Body of pancreas (tissue), 4 donors: Measurements from ENCODE around the gene SF3B5. TPM values are rescaled to one million over a fixed set of nuclear protein-coding genes. Genes with fewer than 3 reads are reported as not detected.

Experiments used
- ATAC-seq: fragments of 150-250 bp; one replicate; pipeline ENCODE4 v1.9.1; 2016
- DNase-seq, 4 donors: peaks; one replicate each; pipeline ENCODE4 v3.0.0-alpha.2; 2019
- H3K27ac ChIP-seq, 4 donors: fragments of 200-600 bp; sonication (generic); 1 replicate in 3 of 4; 2 replicates in 1 of 4; pipeline versions ENCODE4 v1.5.1 to v1.6.1; 2016 to 2019; ENCODE audit warnings: mild to moderate bottlenecking in 1 of 4, mixed read lengths in 1 of 4, moderate library complexity in 1 of 4
- H3K27me3 ChIP-seq, 2 donors: fragments of 200-600 bp; sonication (generic); one replicate each; pipeline ENCODE4 v1.6.0; 2016; ENCODE audit warnings: mild to moderate bottlenecking in 1 of 2
- H3K36me3 ChIP-seq, 2 donors: fragments of 200-600 bp; sonication (generic); replicated peaks in 1 of 2; 2 replicates each; pipeline ENCODE4 v1.5.1; 2016; ENCODE audit warnings: low read depth in 2 of 2; ENCODE audit not compliant: insufficient read depth in 1 of 2
- H3K4me1 ChIP-seq: fragments of 200-600 bp; sonication (generic); one replicate; pipeline ENCODE4 v1.6.0; 2016
- H3K4me3 ChIP-seq, 2 donors: fragments of 200-600 bp; sonication (generic); 1 replicate in 1 of 2; 2 replicates in 1 of 2; pipeline ENCODE4 v1.5.1; 2016 to 2019
- H3K9me3 ChIP-seq, 3 donors: fragments of 200-600 bp; sonication (generic); 1 replicate in 2 of 3; 2 replicates in 1 of 3; pipeline ENCODE4 v1.5.1; 2016
- POLR2A ChIP-seq, 3 donors: fragments of 450-650 bp; IDR thresholded peaks; one replicate each; pipeline ENCODE4 v1.6.1; 2016; ENCODE audit warnings: antibody characterized with exemption in 3 of 3, mild to moderate bottlenecking in 2 of 3
- WGBS, 2 donors: methylation state at CpG; one replicate each; pipeline ENCODE4 v1.1.5; 2017; 5-methylcytosine and 5-hydroxymethylcytosine counted together
- intact Hi-C: fragments of 100-400 bp; cut with DNase I; formaldehyde crosslinking; loops from one replicate; pipeline ENCODE4 v1.15.1; 2023
- total RNA-seq, 2 donors: library from RNA; depleted of rRNA; stranded (reverse); fragments of >200 nt; gene quantifications; one replicate each; pipeline ENCODE4 v1.1.0, GENCODE V29; 2016
- TF ChIP-seq, protein P1 (sequence below), 7 experiments: fragments of 450-650 bp in 4 of 7; fragments of 200-600 bp in 3 of 7; sonication (generic) in 3 of 7; IDR thresholded peaks; one replicate each; pipeline ENCODE4 v1.5.1; 2016 to 2019; ENCODE audit warnings: antibody characterized with exemption in 7 of 7

The SF3B5 gene
- total RNA-seq, 2 donors from 2014 or later = 45.7 to 103 TPM

DNA sequence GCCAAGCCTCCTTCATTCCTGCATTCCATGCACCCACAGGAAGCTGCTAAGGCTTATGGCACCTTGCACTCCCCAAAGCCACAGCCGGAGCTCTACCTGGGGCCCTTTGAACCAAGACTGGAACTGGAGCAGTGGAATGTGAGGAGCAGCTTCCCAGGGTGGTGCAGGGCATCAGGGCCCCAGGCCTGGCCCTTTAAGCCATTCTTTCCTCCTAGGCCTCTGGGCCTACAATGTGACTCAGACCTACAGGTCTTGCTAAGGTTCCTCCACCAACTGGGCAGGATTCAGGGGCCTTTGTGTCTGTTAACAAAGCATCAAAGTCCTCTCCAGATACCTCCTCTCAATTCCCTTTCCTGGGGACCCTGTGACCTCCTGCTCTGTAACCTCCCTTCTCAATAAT, 36.2 kb downstream of the SF3B5 start:
- Histone ChIP-seq H3K27ac (no peak overlapping the region), H3K4me3 (no peak overlapping the region), H3K27me3 (no peaks in the 10 kb centered on the region), H3K4me1 (peaks cover 9% of the 10 kb centered on the region), H3K36me3 (no peaks in the 10 kb centered on the region), H3K9me3 (no peaks in the 10 kb centered on the region)
- intact Hi-C loops = no loop called here
- 91% methylated on average over 1 of the region's 1 CpG; no CpG with 5 or more reads in 1 of the 2 donors for WGBS, 2 donors
- TF ChIP-seq, protein P1, sequence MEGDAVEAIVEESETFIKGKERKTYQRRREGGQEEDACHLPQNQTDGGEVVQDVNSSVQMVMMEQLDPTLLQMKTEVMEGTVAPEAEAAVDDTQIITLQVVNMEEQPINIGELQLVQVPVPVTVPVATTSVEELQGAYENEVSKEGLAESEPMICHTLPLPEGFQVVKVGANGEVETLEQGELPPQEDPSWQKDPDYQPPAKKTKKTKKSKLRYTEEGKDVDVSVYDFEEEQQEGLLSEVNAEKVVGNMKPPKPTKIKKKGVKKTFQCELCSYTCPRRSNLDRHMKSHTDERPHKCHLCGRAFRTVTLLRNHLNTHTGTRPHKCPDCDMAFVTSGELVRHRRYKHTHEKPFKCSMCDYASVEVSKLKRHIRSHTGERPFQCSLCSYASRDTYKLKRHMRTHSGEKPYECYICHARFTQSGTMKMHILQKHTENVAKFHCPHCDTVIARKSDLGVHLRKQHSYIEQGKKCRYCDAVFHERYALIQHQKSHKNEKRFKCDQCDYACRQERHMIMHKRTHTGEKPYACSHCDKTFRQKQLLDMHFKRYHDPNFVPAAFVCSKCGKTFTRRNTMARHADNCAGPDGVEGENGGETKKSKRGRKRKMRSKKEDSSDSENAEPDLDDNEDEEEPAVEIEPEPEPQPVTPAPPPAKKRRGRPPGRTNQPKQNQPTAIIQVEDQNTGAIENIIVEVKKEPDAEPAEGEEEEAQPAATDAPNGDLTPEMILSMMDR (IDR thresholded peaks at IDR 0.05) = no peak
- ATAC-seq (no peak), DNase-seq (no peak)

DNA sequence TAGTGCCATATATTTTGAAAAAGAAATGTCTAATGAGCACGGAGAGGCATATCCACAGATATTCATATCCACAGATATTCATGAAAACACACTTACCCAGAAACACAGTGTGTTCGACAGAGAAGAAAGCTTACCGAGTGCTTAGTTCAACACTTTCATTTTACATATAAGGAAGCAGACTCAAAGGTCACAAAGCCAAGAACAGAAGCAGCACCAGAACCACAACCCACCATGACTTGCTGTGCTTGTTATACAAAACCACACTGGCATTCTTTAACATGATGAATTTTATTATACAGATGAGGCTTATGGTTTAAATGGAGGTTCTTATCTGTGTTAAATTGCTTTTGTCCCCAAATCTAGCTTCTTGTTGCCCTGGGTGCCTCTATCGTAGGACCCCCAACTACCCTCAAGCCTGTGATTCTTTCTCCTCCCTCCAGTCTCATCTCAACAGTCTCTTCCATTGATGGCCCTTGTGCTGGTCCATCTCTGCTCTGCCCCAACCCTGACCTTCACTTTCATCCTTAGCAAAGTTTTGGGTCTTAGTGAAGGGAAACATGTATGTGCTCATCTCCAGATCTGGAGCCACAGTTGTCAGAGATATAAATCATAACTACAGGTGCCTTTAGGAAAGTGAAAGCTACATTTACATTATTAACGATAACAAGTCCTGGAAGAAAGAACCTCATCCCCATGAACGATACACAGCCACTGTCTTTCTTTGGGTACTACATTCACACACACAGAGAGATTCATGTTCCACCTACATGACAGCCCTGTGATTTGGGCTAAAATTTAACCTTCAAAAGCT, 40.0 kb downstream of the SF3B5 start:
- 69 to 73% methylated on average over 6 of the region's 6 CpGs for WGBS, 2 donors
- TF ChIP-seq, protein P1 (IDR thresholded peaks at IDR 0.05) = no peak
- intact Hi-C loops = no loop called here
- ATAC-seq = no peak
- Histone ChIP-seq H3K4me1 (no peaks in the 10 kb centered on the region), H3K27me3 (no peaks in the 10 kb centered on the region), H3K36me3 (no peaks in the 10 kb centered on the region), H3K9me3 (no peaks in the 10 kb centered on the region), H3K27ac (no peak overlapping the region), H3K4me3 (no peak overlapping the region)
- DNase-seq = no peak

DNA sequence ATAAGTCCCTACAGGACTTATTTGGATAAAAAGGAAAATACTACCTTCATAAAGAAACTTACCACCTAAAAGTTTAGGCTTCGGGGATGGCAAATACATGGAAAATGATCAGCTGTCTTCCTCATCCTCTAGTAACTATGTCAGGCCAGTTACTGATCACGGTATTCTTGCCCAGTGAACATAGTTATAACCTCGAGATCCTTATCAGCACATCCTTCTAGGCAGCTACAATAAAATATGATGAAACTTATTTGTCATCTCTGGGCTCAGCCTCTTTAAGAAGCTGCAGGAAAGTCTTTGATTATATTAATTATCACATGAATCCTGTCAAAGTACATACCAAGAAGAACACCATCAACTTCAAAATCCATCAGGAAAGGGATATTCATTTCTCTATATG, 41.8 kb downstream of the SF3B5 start:
- Histone ChIP-seq H3K27ac (no peak overlapping the region), H3K36me3 (no peaks in the 10 kb centered on the region), H3K9me3 (no peaks in the 10 kb centered on the region), H3K4me3 (no peak overlapping the region), H3K4me1 (no peaks in the 10 kb centered on the region), H3K27me3 (no peaks in the 10 kb centered on the region)
- 59 to 71% methylated on average over 3 of the region's 3 CpGs for WGBS, 2 donors
- ATAC-seq (no peak), DNase-seq (no peak)
- TF ChIP-seq, protein P1 (IDR thresholded peaks at IDR 0.05) = no peak
- no peak for TF ChIP-seq POLR2A (IDR thresholded peaks at IDR 0.05)
- intact Hi-C loops = no loop called here

DNA sequence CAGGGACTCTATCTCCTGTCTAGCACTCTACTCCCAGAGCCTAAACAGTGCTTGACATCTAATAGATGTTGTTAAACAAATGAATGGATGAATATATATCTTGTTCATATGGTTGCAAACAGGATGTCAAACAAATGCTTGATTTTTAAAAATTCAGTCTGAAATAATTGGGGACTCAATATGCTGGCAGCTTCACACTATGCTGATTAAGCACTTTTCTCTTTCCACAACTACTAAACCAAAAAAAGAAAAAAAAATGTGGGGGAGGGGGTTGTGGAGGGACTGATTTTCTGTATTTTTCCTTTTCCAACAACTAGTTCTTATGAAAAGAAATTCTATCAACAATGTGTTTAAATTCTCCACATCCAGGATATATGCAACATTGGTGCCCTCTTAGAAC, 42.9 kb downstream of the SF3B5 start:
- no peak for TF ChIP-seq POLR2A (IDR thresholded peaks at IDR 0.05)
- TF ChIP-seq, protein P1 (IDR thresholded peaks at IDR 0.05) = no peak
- Histone ChIP-seq H3K4me3 (no peak overlapping the region), H3K27me3 (no peaks in the 10 kb centered on the region), H3K36me3 (no peaks in the 10 kb centered on the region), H3K27ac (no peak overlapping the region), H3K9me3 (no peaks in the 10 kb centered on the region), H3K4me1 (no peaks in the 10 kb centered on the region)
- no peak for ATAC-seq
- no peak for DNase-seq
- intact Hi-C loops = no loop called here

DNA sequence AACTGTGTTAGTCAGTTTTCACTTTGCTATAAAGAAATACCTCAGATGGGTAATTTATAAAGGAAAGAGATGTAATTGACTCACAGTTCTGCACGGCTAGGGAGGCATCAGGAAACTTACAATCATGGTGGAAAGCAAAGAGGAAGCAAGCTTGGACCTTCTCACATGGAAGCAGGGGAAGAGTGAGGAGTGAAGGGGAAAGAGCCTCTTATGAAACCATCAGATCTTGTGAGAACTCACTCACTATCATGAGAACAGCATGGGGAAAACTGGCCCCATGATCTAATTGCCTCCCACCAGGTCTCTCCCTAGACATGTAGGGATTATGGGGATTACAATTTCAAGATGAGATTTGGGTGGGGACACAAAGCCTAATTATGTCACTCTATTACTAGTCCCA, 46.0 kb downstream of the SF3B5 start:
- no peak for TF ChIP-seq POLR2A (IDR thresholded peaks at IDR 0.05)
- TF ChIP-seq, protein P1 (IDR thresholded peaks at IDR 0.05) = no peak
- H3K27me3 ChIP-seq = no peaks in the 10 kb centered on the region

More for the DNA sequence above, 46.0 kb downstream of the SF3B5 start:
- DNase-seq (no peak), ATAC-seq (no peak)
- no peaks in the 10 kb centered on the region for H3K36me3 ChIP-seq
- no peak overlapping the region for H3K27ac ChIP-seq
- WGBS, 2 donors = 56 to 74% methylated on average over 1 of the region's 1 CpG
- H3K9me3 ChIP-seq = no peaks in the 10 kb centered on the region
- H3K4me1 ChIP-seq = no peaks in the 10 kb centered on the region
- intact Hi-C loops = no loop called here
- H3K4me3 ChIP-seq = no peak overlapping the region
